OCI-LY7 (cell line): ENCODE data around the gene RASAL3. TPM values are rescaled to one million over a fixed set of nuclear protein-coding genes. Genes with fewer than 3 reads are reported as not detected.
"Not testable (repeated sequence)": the region's sequence is repeated elsewhere in the genome, so short reads cannot be mapped to it uniquely, and the experiment has no call there.

Experiments
- BruUV-seq: library from RNA; stranded (reverse); fragments of 400-500 nt; replicated peaks from 2 replicates; lab custom pipeline; 2021; lab: Mats Ljungman, UMichigan
- CTCF ChIA-PET: fragments of 300-600 bp; sonication (Branson Sonifier 250); formaldehyde crosslinking; loops from one replicate; lab custom pipeline; 2022; ENCODE audit warnings: antibody characterized with exemption; ENCODE audit not compliant: unreplicated experiment; lab: Charles Lee
- POLR2A ChIA-PET: fragments of 300-600 bp; sonication (Branson Sonifier 250); formaldehyde crosslinking; loops from one replicate; lab custom pipeline; 2022; ENCODE audit warnings: antibody characterized with exemption; lab: Charles Lee
- DNase-seq: peaks from one replicate; pipeline ENCODE4 v3.0.0-alpha.2; 2015; ENCODE audit warnings: low spot score
- H2AFZ ChIP-seq: fragments of 200-600 bp; sonication (generic), shearing (Covaris generic); 2 replicates; pipeline ENCODE4 v1.6.1; 2014; ENCODE audit warnings: mild to moderate bottlenecking, antibody characterized with exemption, low read length, moderate library complexity
- H3K27ac ChIP-seq: fragments of 200-600 bp; sonication (generic); 2 replicates; pipeline ENCODE4 v1.5.1; 2014; ENCODE audit warnings: mixed run types, low read depth, mild to moderate bottlenecking, moderate library complexity, low read length, inconsistent platforms; ENCODE audit not compliant: poor library complexity, severe bottlenecking
- H3K36me3 ChIP-seq: fragments of 200-600 bp; sonication (generic); 2 replicates; pipeline ENCODE4 v1.6.1; 2014; ENCODE audit warnings: mild to moderate bottlenecking, antibody characterized with exemption, low read length, moderate library complexity, mixed read lengths; ENCODE audit not compliant: insufficient read depth
- H3K4me1 ChIP-seq: fragments of 200-600 bp; sonication (generic); 2 replicates; pipeline ENCODE4 v1.5.1; 2014; ENCODE audit warnings: mild to moderate bottlenecking, low read length; ENCODE audit not compliant: insufficient read depth, poor library complexity, severe bottlenecking
- H3K4me2 ChIP-seq: fragments of 200-600 bp; sonication (generic); 2 replicates; pipeline ENCODE4 v1.6.1; 2014; ENCODE audit warnings: mild to moderate bottlenecking, low read length
- H3K4me3 ChIP-seq: fragments of 200-600 bp; sonication (generic); 2 replicates; pipeline ENCODE4 v1.5.1; 2014; ENCODE audit warnings: mild to moderate bottlenecking, low read depth, low read length; ENCODE audit not compliant: poor library complexity, severe bottlenecking
- H3K79me2 ChIP-seq: fragments of 200-600 bp; sonication (generic); 2 replicates; pipeline ENCODE4 v1.6.1; 2016; ENCODE audit warnings: low read depth, mild to moderate bottlenecking, low read length, moderate library complexity, mixed read lengths; ENCODE audit not compliant: insufficient read depth
- H3K9me2 ChIP-seq: fragments of 200-600 bp; sonication (generic); 2 replicates; pipeline ENCODE4 v1.6.1; 2016; ENCODE audit warnings: mild to moderate bottlenecking, low read length, mixed read lengths; ENCODE audit not compliant: insufficient read depth
- H3K9me3 ChIP-seq: fragments of 200-600 bp; sonication (generic); 2 replicates; pipeline ENCODE4 v1.6.1; 2014; ENCODE audit warnings: mild to moderate bottlenecking, mixed run types, low read length, mixed read lengths
- H4K20me1 ChIP-seq: fragments of 200-600 bp; sonication (generic); 2 replicates; pipeline ENCODE4 v1.6.1; 2014; ENCODE audit warnings: mild to moderate bottlenecking, antibody characterized with exemption, low read length, moderate library complexity, mixed read lengths; ENCODE audit not compliant: insufficient read depth
- EZH2phosphoT487 ChIP-seq: fragments of 200-600 bp; sonication (generic); IDR thresholded peaks from 2 replicates; pipeline ENCODE4 v1.6.1; 2018; ENCODE audit warnings: low read depth, borderline replicate concordance, mild to moderate bottlenecking, mixed run types, antibody characterized with exemption, low read length, moderate library complexity, mixed read lengths
- intact Hi-C: fragments of 100-400 bp; cut with micrococcal nuclease; formaldehyde crosslinking; loops from one replicate; pipeline ENCODE4 v1.10.0; 2022; ENCODE audit not compliant: unreplicated experiment
- total RNA-seq, 2 experiments: library from RNA; depleted of rRNA in 1 of 2; stranded (reverse); fragments of >200 nt in 1 of 2; shearing (Covaris generic) in 1 of 2; gene quantifications; 2 replicates each; pipeline ENCODE4 v1.2.3, GENCODE V29; 2014 to 2022
- TF ChIP-seq, protein P1 (sequence below): fragments of 200-600 bp; sonication (generic); conservative IDR thresholded peaks from 2 replicates; pipeline ENCODE4 v1.5.1; 2014; ENCODE audit warnings: mild to moderate bottlenecking, antibody characterized with exemption, low read length, moderate library complexity, mixed read lengths

The RASAL3 gene
- total RNA-seq, 2 experiments from 2014 or later, result 28.3 to 53.3 TPM

DNA sequence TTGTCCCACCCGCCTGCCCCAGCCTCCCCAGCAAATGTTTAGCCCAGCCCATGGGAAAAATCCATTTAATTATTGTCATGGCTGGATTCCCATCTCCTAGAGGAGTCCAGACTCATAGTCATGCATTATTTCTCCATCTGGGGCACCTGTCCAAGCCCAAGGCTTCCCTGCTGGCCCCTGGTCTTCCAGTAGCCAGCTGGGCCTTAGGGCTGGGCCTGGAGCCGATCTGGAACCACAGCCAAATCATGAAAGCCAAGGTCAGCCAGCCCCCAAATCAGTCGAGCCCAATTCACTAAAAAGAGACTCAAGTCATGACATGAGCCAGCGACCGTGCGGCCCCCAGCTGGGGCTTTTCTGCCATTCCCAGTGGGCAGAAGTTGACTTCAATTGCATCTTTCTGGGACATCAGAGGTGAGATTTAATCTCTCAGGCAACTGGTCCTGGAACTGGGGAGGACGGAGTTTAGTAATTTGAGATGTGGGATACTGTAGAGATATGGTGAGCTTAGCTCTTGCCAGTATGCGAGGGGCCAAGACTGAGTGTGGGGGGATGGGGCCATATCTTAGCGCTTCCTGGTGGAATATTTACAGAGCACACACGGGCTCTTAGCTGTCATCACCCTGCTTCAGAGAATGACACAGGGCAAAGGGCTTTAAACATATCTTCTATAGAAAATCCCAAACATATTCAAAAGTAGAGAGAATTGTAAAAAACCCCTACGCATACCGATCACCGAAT is 24.3 kb upstream of the RASAL3 start:
- POLR2A ChIA-PET, result no interaction called here
- H3K27ac ChIP-seq, result no peak overlapping the region

DNA sequence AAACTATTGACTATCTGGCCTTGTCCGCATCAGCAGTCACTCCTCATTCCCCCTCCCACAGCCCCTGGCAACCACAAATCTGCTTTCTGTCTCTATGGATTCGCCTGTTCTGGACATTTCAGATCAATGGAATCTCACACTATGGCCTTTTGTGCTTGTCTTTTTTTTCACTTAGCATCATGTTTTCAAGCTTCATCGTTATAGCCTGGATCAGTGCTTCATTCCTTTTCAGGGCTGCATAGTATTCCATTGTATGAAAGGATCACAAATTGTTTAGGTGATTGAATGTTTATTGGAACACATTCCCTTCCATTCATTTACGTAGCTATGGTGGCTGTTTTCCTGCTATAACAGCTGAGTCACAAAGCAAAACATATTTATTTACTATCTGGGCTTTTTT is 22.7 kb upstream of the RASAL3 start:
- POLR2A ChIA-PET, result no interaction called here
- CTCF ChIA-PET, result no interaction called here

More for the DNA sequence above, 24.3 kb upstream of the RASAL3 start:
- Histone ChIP-seq H2AFZ (no peak overlapping the region), H3K79me2 (no peaks in the 10 kb centered on the region), H3K36me3 (no peaks in the 10 kb centered on the region), H3K9me3 (no peaks in the 10 kb centered on the region), H3K4me3 (no peak overlapping the region), H3K4me2 (no peak overlapping the region), H4K20me1 (no peaks in the 10 kb centered on the region), H3K4me1 (no peaks in the 10 kb centered on the region), H3K9me2 (no peaks in the 10 kb centered on the region)
- TF ChIP-seq EZH2phosphoT487, result no peak
- TF ChIP-seq, protein P1, sequence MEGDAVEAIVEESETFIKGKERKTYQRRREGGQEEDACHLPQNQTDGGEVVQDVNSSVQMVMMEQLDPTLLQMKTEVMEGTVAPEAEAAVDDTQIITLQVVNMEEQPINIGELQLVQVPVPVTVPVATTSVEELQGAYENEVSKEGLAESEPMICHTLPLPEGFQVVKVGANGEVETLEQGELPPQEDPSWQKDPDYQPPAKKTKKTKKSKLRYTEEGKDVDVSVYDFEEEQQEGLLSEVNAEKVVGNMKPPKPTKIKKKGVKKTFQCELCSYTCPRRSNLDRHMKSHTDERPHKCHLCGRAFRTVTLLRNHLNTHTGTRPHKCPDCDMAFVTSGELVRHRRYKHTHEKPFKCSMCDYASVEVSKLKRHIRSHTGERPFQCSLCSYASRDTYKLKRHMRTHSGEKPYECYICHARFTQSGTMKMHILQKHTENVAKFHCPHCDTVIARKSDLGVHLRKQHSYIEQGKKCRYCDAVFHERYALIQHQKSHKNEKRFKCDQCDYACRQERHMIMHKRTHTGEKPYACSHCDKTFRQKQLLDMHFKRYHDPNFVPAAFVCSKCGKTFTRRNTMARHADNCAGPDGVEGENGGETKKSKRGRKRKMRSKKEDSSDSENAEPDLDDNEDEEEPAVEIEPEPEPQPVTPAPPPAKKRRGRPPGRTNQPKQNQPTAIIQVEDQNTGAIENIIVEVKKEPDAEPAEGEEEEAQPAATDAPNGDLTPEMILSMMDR, result no peak
- no TSS peak for BruUV-seq
- CTCF ChIA-PET, result no interaction called here
- intact Hi-C loops, result no loop called here
- DNase-seq, result no peak

DNA sequence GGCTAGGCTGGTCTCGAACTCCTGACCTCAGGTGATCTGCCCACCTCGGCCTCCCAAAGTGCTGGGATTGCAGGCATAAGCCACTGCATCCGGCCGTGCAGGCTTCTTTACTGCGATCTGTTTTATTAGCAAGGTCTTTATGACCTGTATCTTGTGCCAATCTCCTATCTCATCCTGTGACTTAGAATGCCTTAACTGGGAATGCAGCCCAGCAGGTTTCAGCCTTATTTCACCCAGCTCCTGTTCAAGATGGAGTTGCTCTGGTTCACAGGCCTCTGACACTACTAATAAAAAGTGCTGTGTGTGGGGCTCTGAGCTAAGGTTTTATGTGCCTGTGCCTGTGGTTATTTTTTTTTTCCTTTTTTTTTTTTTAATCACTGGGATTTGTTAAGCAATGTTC is 21.4 kb upstream of the RASAL3 start:
- H4K20me1 ChIP-seq, H3K9me2 ChIP-seq, H3K36me3 ChIP-seq, H3K9me3 ChIP-seq, H3K27ac ChIP-seq, H3K4me2 ChIP-seq, DNase-seq, H3K4me1 ChIP-seq, BruUV-seq, H3K4me3 ChIP-seq, intact Hi-C loops, H2AFZ ChIP-seq, H3K79me2 ChIP-seq: not testable (repeated sequence)
- ChIA-PET CTCF (interaction anchor here (0.6 kb wide), 1 partner anchor 290 kb away, joined by 11 read pairs; no protein-coding TSS in a partner anchor), POLR2A (interaction anchor here (0.6 kb wide), 1 partner anchor 53 kb away, joined by 5 read pairs; no protein-coding TSS in a partner anchor)

More for the DNA sequence above, 22.7 kb upstream of the RASAL3 start:
- no peaks in the 10 kb centered on the region for H3K9me2 ChIP-seq
- intact Hi-C loops, result no loop called here
- TF ChIP-seq, protein P1, result no peak
- TF ChIP-seq EZH2phosphoT487, result no peak
- H3K27ac ChIP-seq, result no peak overlapping the region
- DNase-seq, result no peak
- H3K36me3 ChIP-seq, result no peaks in the 10 kb centered on the region
- H3K79me2 ChIP-seq, result no peaks in the 10 kb centered on the region
- H3K4me1 ChIP-seq, result no peaks in the 10 kb centered on the region
- H3K4me2 ChIP-seq, result no peak overlapping the region
- H4K20me1 ChIP-seq, result no peaks in the 10 kb centered on the region
- BruUV-seq, result no TSS peak
- no peak overlapping the region for H3K4me3 ChIP-seq
- H2AFZ ChIP-seq, result no peak overlapping the region
- no peaks in the 10 kb centered on the region for H3K9me3 ChIP-seq

DNA sequence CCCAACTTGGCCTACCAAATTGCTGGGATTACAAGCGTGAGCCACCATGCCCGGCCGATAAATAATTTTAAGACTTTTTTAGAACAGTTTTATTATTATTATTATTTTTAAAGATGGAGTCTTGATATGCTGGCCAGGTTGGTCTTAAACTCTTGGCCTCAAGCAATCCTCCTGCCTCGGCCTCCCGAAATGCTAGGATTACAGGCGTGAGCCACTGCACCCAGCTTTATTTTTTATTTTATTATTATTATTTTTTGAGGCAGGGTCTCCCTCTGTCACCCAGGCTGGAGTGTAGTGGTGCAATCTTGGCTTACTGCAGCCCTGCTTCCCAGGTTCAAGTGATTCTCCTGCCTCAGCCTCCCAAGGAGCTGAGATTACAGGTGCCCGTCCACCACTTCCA is 16.7 kb upstream of the RASAL3 start:
- H3K27ac ChIP-seq, H3K9me2 ChIP-seq, H3K36me3 ChIP-seq, H3K9me3 ChIP-seq, DNase-seq, H3K79me2 ChIP-seq, intact Hi-C loops, H3K4me1 ChIP-seq, H4K20me1 ChIP-seq, H3K4me2 ChIP-seq, H3K4me3 ChIP-seq, H2AFZ ChIP-seq, BruUV-seq, CTCF ChIA-PET: not testable (repeated sequence)
- POLR2A ChIA-PET, result interaction anchor here (0.6 kb wide), 1 partner anchor 319 kb away, joined by 5 read pairs; no protein-coding TSS in a partner anchor
